HEK293T (cell line): ENCODE measurements around the gene CERK.

Source experiments
- CTCF ChIA-PET: fragments of 350-600 bp; formaldehyde crosslinking; extraction: SDS; loops from one replicate; lab custom pipeline; 2021; ENCODE audit warnings: antibody characterized with exemption, inconsistent platforms; lab: Yijun Ruan, JAX
- POLR2A ChIA-PET: fragments of 350-600 bp; formaldehyde crosslinking; extraction: SDS; loops from one replicate; lab custom pipeline; 2020; ENCODE audit warnings: antibody characterized with exemption, inconsistent platforms; lab: Yijun Ruan, JAX
- DNase-seq: peaks from one replicate; pipeline ENCODE4 v3.0.0; 2012; ENCODE audit warnings: mixed read lengths; ENCODE audit errors: extremely low spot score
- ARNT ChIP-seq: fragments of 450-650 bp; IDR thresholded peaks from 2 replicates; pipeline ENCODE4 v1.6.1; 2017; ENCODE audit warnings: mild to moderate bottlenecking
- BHLHE40 ChIP-seq: fragments of 450-650 bp; IDR thresholded peaks from 2 replicates; pipeline ENCODE4 v1.6.1; 2016; ENCODE audit warnings: mild to moderate bottlenecking, moderate library complexity, borderline replicate concordance
- CTBP1 ChIP-seq: fragments of 450-650 bp; IDR thresholded peaks from 2 replicates; pipeline ENCODE4 v1.6.1; 2016; ENCODE audit warnings: borderline replicate concordance
- ELF4 ChIP-seq: fragments of 450-650 bp; IDR thresholded peaks from 2 replicates; pipeline ENCODE4 v1.6.1; 2017; ENCODE audit warnings: antibody characterized with exemption
- FOXA1 ChIP-seq: fragments of 450-650 bp; IDR thresholded peaks from 2 replicates; pipeline ENCODE4 v1.6.1; 2016; ENCODE audit warnings: mild to moderate bottlenecking
- FOXK2 ChIP-seq: fragments of 450-650 bp; IDR thresholded peaks from 2 replicates; pipeline ENCODE4 v1.6.1; 2016; ENCODE audit warnings: mild to moderate bottlenecking
- FOXM1 ChIP-seq: fragments of 450-650 bp; IDR thresholded peaks from 2 replicates; pipeline ENCODE4 v1.6.1; 2017; ENCODE audit warnings: mild to moderate bottlenecking, borderline replicate concordance
- HDGF ChIP-seq: fragments of 450-650 bp; IDR thresholded peaks from 2 replicates; pipeline ENCODE4 v1.6.1; 2017; ENCODE audit warnings: antibody characterized with exemption, borderline replicate concordance
- L3MBTL2 ChIP-seq: fragments of 450-650 bp; conservative IDR thresholded peaks from 2 replicates; pipeline ENCODE4 v1.6.1; 2016; ENCODE audit warnings: mild to moderate bottlenecking
- LEF1 ChIP-seq: fragments of 450-650 bp; IDR thresholded peaks from 2 replicates; pipeline ENCODE4 v1.6.1; 2017; ENCODE audit warnings: mild to moderate bottlenecking, borderline replicate concordance
- NFRKB ChIP-seq: fragments of 450-650 bp; IDR thresholded peaks from 2 replicates; pipeline ENCODE4 v1.6.1; 2016; ENCODE audit warnings: mild to moderate bottlenecking, moderate library complexity
- PKNOX1 ChIP-seq: fragments of 450-650 bp; IDR thresholded peaks from 2 replicates; pipeline ENCODE4 v1.6.1; 2016
- SP1 ChIP-seq: fragments of 450-650 bp; IDR thresholded peaks from 2 replicates; pipeline ENCODE4 v1.6.1; 2017
- SUZ12 ChIP-seq: fragments of 450-650 bp; IDR thresholded peaks from 2 replicates; pipeline ENCODE4 v1.6.1; 2016; ENCODE audit warnings: mild to moderate bottlenecking
- TARDBP ChIP-seq: fragments of 450-650 bp; IDR thresholded peaks from 2 replicates; pipeline ENCODE4 v1.6.1; 2016
- ZNF384 ChIP-seq: fragments of 450-650 bp; IDR thresholded peaks from 2 replicates; pipeline ENCODE4 v1.6.1; 2016

The CERK gene

GRCh38 chr22:46744581-46744980, 6.5 kb upstream of the CERK start:
- DNase-seq, result no peak
- TF ChIP-seq ELF4, result no peak
- TF ChIP-seq HDGF, result no peak
- no peak for TF ChIP-seq CTBP1
- TF ChIP-seq SUZ12, result no peak
- TF ChIP-seq L3MBTL2, result no peak
- TF ChIP-seq BHLHE40, result no peak
- TF ChIP-seq SP1, result no peak
- no peak for TF ChIP-seq ZNF384
- TF ChIP-seq TARDBP, result no peak
- POLR2A ChIA-PET, result no interaction called here
- CTCF ChIA-PET, result no interaction called here

- TF ChIP-seq NFRKB (no peak), FOXA1 (no peak), LEF1 (no peak), FOXM1 (no peak), FOXK2 (no peak), CTBP1 (no peak), PKNOX1 (no peak), ZNF384 (no peak), SUZ12 (no peak), ARNT (no peak), L3MBTL2 (no peak), BHLHE40 (no peak), SP1 (no peak), ELF4 (no peak), TARDBP (no peak)
- ChIA-PET CTCF (interaction anchor here (0.6 to 0.7 kb wide), 2 partner anchors 179 to 936 kb away, joined by 3 to 6 read pairs; no protein-coding TSS in a partner anchor), POLR2A (interaction anchor here (1.1 to 1.5 kb wide), 2 partner anchors 14 to 20 kb away, joined by 4 to 7 read pairs; partner anchors contain the start of gene TBC1D22A)
- DNase-seq, result no peak
These were observed 4.6 kb upstream of the CERK start for GRCh38 chr22:46742576-46743221.

GRCh38 chr22:46741974-46742519, 4.0 kb upstream of the CERK start:
- ChIA-PET CTCF (interaction anchor here (0.7 kb wide), 1 partner anchor 936 kb away, joined by 3 read pairs; no protein-coding TSS in a partner anchor), POLR2A (interaction anchor here (1.1 to 2.6 kb wide), 3 partner anchors 14 to 21 kb away, joined by 4 to 13 read pairs (median 7); partner anchors contain the start of gene TBC1D22A)
- TF ChIP-seq FOXK2, result no peak
- TF ChIP-seq CTBP1, result no peak
- TF ChIP-seq FOXA1, result no peak
- TF ChIP-seq SP1, result no peak
- no peak for TF ChIP-seq BHLHE40
- TF ChIP-seq FOXM1, result no peak
- no peak for TF ChIP-seq HDGF
- no peak for TF ChIP-seq L3MBTL2
- TF ChIP-seq ZNF384, result no peak
- no peak for TF ChIP-seq TARDBP
- TF ChIP-seq SUZ12, result no peak
- no peak for TF ChIP-seq ARNT
- DNase-seq, result no peak

GRCh38 chr22:46740910-46741780, 3.1 kb upstream of the CERK start:
- no peak for TF ChIP-seq HDGF
- no peak for DNase-seq
- ChIA-PET CTCF (no interaction called here), POLR2A (interaction anchor here (1.1 to 2.6 kb wide), 2 partner anchors 15 to 22 kb away, joined by 4 to 13 read pairs; partner anchors contain the start of gene TBC1D22A)

- ChIA-PET CTCF (no interaction called here), POLR2A (interaction anchor here (1.0 to 2.6 kb wide), 3 partner anchors 12 to 24 kb away, joined by 5 to 13 read pairs (median 8); partner anchors contain the start of gene TBC1D22A)
- TF ChIP-seq PKNOX1 (no peak), TARDBP (no peak), ELF4 (no peak), SP1 (no peak), FOXA1 (no peak)
- DNase-seq, result no peak
These were observed 1.2 kb upstream of the CERK start for GRCh38 chr22:46739094-46739870.

GRCh38 chr22:46738647-46739093, 618 bp upstream of the CERK start:
- ChIA-PET POLR2A (interaction anchor here (1.0 to 1.5 kb wide), 2 partner anchors 12 to 24 kb away, joined by 5 to 8 read pairs; partner anchors contain the start of gene TBC1D22A), CTCF (interaction anchor here (0.5 kb wide), 1 partner anchor 20 kb away, joined by 3 read pairs; no protein-coding TSS in a partner anchor)
- TF ChIP-seq LEF1 (no peak), FOXK2 (no peak)
- DNase-seq, result no peak
